Stimulated activated CD4-positive, alpha-beta T cell treated with anti-CD3 and anti-CD28 coated beads, TNF-alpha, amount 100 ng/mL, for 48 hours (primary cell): Measurements from ENCODE around the gene PRORP.
"Not testable (repeated sequence)": the region's sequence is repeated elsewhere in the genome, so short reads cannot be mapped to it uniquely, and the experiment has no call there.

Experiments
- DNase-seq, 3 donors: peaks; one replicate each; pipeline ENCODE4 v3.0.0-alpha.2; 2020; ENCODE audit warnings: low read depth in 3 of 3

The PRORP gene

GRCh38 chr14:35138585-35138984 lies 16.2 kb downstream of the PRORP start:
- DNase-seq, result no peak

- no peak for DNase-seq
These were observed 18.6 kb downstream of the PRORP start for GRCh38 chr14:35140718-35141581.

- DNase-seq, result no peak
These were observed 21.7 kb downstream of the PRORP start for GRCh38 chr14:35144029-35144428.

- DNase-seq, result no peak
These were observed 24.4 kb downstream of the PRORP start for GRCh38 chr14:35146711-35147149.

- no peak for DNase-seq
These were observed 24.8 kb downstream of the PRORP start for GRCh38 chr14:35147186-35147585.

- no peak for DNase-seq
These were observed 25.4 kb downstream of the PRORP start for GRCh38 chr14:35147711-35148110.

- DNase-seq, result no peak
These were observed 26.9 kb downstream of the PRORP start for GRCh38 chr14:35149239-35149638.

- DNase-seq, result not testable (repeated sequence)
These were observed 30.2 kb downstream of the PRORP start for GRCh38 chr14:35152531-35152930.

GRCh38 chr14:35154016-35154415 lies 31.7 kb downstream of the PRORP start:
- DNase-seq, result no peak

GRCh38 chr14:35155962-35156361 lies 33.6 kb downstream of the PRORP start:
- no peak for DNase-seq

GRCh38 chr14:35158491-35158890 lies 36.1 kb downstream of the PRORP start:
- DNase-seq, result no peak

GRCh38 chr14:35158951-35159653 lies 36.8 kb downstream of the PRORP start:
- no peak for DNase-seq

GRCh38 chr14:35159742-35160409 lies 37.5 kb downstream of the PRORP start:
- no peak for DNase-seq

- no peak for DNase-seq
These were observed 38.9 kb downstream of the PRORP start for GRCh38 chr14:35161231-35161630.

- DNase-seq, result no peak
These were observed 41.0 kb downstream of the PRORP start for GRCh38 chr14:35163384-35163783.

- DNase-seq, result no peak
These were observed 42.5 kb downstream of the PRORP start for GRCh38 chr14:35164849-35165248.

GRCh38 chr14:35167496-35167895 lies 45.1 kb downstream of the PRORP start:
- DNase-seq, result no peak
